ENCODE results near the gene EFEMP1.

Gene EFEMP1

DNA sequence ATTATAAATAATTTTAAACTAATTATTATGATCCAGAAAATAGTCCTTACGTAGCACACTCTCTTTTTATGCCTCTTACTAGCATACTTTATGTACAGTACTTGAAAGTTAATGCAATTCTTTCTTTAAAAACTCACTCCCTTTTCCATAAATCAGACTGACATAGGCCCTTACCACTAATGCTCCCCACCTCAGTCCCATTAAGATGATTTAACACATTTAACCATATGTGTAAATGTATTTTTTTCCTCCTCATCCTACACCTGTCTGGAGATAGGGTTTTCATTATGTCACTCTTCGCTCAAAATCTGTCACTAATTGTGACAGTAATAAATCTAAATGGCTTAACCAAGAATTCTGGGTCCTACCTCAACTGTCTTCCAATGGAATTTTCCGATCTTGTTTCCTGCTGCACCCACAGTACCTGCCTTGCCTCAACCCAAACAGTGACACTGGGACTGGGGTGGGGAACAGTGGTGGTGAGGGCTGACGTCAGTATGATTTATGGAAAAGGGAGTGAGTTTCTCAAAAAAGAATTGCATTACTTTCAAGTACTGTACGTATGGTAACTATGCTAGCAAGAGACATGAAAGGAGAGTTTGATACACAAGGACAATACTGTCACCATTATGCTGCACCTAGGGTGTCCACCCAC is 25.1 kb downstream of the EFEMP1 start:
- DNase-seq (ENCODE audit: low read depth, low spot score), result no peak

DNA sequence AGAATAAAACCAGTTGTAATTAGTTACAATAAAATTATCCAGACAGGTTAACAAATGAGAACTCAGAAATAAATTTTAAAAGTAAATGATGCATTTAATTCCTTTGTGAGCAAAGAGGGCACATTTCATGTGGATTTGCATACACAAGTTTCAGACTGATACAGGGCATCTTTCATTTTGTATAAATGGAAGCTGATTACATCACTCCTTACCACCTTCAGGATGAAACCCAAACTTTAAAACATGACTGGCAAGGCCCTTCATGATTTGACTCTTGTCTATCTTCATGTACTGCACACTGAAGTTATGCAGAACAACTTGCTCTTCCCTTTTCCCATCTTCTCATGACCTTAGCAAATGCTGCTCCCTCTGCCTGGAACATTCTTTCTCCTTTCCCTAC is 26.9 kb downstream of the EFEMP1 start:
- no peak for DNase-seq (ENCODE audit: low read depth, low spot score)

- no peak for DNase-seq (ENCODE audit: low read depth, low spot score)
These were observed 28.9 kb downstream of the EFEMP1 start for GRCh38 chr2:55894720-55895119.

- no peak for DNase-seq (ENCODE audit: low read depth, low spot score)
These were observed 31.9 kb downstream of the EFEMP1 start for GRCh38 chr2:55891671-55892094.

- DNase-seq (ENCODE audit: low read depth, low spot score), result no peak
These were observed 34.6 kb downstream of the EFEMP1 start for GRCh38 chr2:55888936-55889335.

- DNase-seq (ENCODE audit: low read depth, low spot score), result no peak
These were observed 35.5 kb downstream of the EFEMP1 start for GRCh38 chr2:55887901-55888624.

DNA sequence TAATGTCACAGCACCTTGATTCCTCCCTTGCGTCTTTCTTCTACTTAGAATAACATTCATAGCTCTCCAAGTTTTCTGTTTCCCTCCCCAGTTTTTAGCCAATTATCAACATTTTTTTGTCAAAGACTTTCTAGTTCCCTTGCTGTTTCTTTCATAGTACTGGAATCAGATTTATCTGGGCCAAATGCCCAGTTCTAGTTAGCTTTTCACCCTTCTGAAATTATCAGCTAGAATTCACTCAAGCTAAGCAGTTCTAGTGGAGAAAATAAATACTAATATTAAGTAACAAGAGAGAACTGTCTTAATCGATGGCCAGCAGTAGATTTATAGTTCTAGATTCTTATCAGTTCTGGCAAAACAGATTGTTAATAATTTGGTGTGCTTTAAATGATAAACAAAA is 36.2 kb downstream of the EFEMP1 start:
- no peak for DNase-seq (ENCODE audit: low read depth, low spot score)

- no peak for DNase-seq (ENCODE audit: low read depth, low spot score)
These were observed 37.7 kb downstream of the EFEMP1 start for GRCh38 chr2:55885944-55886281.

DNA sequence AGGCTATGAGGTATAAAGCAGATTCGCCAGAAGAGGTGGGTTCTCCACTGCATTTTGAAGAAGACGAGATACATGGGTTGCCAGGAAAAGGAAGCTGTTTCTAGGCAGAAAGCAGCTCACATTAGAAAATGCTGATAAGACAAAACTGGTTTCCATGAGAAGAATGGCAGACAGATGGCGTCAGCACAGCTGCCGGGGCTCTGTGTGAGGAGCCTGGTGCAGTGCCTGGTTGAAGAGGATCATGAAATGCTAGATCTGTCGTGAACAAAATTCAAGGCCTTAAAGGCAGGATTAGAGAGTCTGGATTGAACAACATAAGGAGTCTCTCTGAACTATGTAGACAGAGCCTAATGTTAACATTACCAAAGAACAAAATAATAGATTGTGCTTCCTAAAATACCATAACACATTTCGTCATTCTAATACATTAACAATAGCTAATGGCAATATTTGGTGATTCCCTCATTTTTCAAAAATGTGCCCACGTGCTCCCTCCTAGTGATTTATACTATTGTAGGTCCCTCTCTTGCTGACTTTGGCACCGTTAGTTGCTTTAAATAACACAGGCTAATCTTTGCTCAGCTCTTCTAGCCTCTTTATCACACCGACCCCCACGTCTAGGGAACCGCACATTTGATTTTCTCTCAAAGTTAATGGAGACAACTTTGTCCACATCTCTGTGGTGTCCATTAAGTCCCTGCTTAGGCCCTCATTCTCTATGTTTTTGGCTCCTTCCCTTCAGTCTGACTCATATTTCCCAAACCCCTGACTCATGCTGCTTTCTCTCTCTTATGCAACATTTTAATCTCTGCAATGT is 38.2 kb downstream of the EFEMP1 start:
- no peak for DNase-seq (ENCODE audit: low read depth, low spot score)

- no peak for DNase-seq (ENCODE audit: low read depth, low spot score)
These were observed 39.8 kb downstream of the EFEMP1 start for GRCh38 chr2:55883829-55884228.

- no peak for DNase-seq (ENCODE audit: low read depth, low spot score)
These were observed 40.2 kb downstream of the EFEMP1 start for GRCh38 chr2:55883357-55883756.

GRCh38 chr2:55882954-55883353 is 40.6 kb downstream of the EFEMP1 start:
- DNase-seq (ENCODE audit: low read depth, low spot score), result no peak

DNA sequence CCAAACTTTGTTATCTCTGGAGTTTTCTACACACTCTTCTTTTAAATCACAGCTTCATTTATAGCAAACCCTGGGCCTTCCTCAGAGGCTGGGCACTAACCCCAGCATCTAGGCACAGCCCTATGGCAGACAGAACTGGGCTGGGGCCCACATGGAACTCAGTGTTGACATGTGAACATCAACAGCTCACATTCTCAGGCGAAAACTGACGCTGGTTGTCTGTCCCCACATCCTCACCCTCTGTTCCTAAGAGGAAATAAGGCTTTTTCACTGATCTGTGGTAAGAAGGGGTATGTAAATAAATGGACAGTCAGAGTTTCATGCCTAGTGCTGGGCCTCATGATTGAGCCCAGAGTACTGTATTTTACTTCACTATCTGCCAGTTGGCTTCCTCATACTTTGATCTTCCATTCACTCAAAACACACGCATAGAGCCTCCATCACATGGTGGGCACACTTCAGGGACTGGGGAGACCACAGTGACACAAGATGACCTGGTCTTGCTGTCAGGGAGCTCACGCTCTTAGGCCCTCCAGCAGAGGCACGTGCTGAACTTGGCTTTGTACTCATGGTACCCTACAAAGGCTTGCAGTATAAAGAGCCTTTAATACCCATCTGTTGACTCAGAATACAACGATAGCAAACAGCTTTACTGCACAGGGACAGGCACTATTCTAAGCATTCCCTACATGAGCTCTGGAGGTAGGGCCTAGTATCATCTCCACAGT is 43.0 kb downstream of the EFEMP1 start:
- DNase-seq (ENCODE audit: low read depth, low spot score), result no peak

DNA sequence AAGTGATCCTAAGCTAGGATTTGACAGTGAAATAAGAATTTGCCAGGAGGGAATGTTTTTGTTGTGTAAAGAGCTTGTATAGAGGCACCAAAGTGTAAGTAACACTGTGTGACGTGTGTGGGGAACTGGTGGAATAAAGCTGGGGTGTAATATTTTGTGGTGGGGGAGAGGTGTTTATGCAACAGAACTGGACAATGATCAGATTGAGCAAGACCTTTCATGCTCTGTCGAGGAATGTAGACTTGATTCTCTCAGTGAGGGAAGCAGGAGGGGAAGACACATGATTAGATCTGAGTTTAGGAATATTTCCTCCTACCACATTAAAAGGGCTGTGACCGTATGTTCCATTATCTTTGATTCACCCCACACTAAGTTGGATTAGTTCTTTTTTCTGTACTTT is 43.6 kb downstream of the EFEMP1 start:
- no peak for DNase-seq (ENCODE audit: low read depth, low spot score)

DNA sequence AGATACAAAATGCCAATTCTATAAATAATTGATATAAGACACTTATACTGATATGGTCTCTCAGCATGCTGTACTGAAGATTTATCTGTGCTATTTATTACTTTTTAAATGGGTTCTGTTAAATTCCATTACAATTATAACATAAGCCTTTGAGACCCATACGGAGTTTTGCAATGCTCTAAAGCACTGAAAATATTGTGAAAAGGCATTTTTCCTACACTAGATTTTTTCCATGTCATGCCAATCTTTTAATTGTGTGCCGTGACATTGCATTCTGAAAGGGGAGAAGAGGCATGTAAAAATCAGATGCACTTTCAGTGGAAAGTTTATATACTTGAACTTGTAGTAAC is 46.5 kb downstream of the EFEMP1 start:
- DNase-seq (ENCODE audit: low read depth, low spot score), result no peak

- DNase-seq (ENCODE audit: low read depth, low spot score), result no peak
These were observed 47.0 kb downstream of the EFEMP1 start for GRCh38 chr2:55876429-55877086.

DNA sequence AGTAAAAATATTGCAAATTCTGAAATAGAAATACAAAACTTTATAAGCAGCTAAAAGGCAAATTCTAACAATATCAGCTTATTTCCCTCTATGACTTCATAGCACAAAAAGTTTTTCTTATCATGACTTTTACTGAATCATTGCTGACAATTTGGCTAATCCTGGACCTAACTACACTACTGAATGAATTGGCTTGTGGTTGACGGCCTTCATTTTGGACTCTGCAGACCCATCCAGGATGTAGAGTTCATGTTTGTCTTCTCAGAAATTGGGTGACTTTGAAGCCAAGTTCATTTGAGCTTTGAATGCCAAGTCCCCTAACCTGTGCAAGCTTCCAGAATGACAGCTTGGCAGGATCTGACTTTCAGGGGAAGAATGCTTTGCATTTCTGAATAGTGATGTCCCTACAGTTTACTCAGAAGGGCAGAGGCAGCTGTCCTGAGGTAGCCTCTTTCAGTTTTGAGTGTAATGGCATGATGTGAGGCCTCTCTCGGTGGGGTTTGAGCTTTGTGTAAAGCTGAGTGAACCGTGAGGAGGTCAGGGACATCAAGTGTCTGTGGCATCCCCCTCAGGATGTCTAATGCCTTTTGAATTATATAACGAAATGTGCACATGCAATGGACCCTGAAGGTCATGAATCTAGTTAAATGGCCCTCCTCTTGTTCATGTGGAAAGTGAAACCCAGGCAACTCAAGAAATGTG is 48.0 kb downstream of the EFEMP1 start:
- DNase-seq (ENCODE audit: low read depth, low spot score), result no peak

GRCh38 chr2:55874338-55874737 is 49.2 kb downstream of the EFEMP1 start:
- no peak for DNase-seq (ENCODE audit: low read depth, low spot score)

- no peak for DNase-seq (ENCODE audit: low read depth, low spot score)
These were observed 51.9 kb downstream of the EFEMP1 start for GRCh38 chr2:55871637-55872036.

DNA sequence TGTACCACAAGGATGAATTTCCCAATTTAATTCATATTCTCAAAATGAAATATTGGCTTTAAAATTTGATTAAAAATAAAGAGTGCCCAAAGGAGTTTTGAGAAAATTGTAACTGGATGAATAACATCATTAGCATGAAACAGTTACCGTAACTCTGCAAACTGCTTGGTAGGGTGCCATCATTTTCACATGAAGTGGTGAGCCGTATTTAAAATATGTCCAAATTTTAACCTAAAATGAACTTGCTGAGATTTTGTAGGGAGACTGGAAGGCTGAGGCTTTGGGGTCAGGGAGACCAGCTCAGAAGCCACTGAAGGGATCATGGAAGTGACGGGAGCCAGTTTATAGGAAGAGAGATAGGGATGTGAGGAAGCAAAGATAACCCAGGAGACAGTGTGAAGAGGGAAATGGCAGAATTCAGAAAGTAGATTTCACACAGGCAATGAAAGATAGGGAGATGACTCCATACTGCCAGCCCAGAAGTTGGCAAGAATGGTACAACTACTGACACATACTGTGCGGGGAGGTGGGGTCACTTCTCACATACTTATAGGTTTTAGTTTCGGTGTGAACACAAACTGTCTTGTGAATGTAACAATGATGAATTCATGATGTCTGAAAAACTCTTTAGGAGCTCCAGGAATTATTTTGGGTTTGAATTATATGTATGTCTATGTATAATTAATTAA is 53.8 kb downstream of the EFEMP1 start:
- DNase-seq (ENCODE audit: low read depth, low spot score), result no peak

Measured in activated naive CD8-positive, alpha-beta T cell treated with anti-CD3 and anti-CD28 coated beads, Interleukin-2, amount 50 U/mL, for 16 hours (primary cell).